ENCODE results near the gene ICAM4.

- no peak for TF ChIP-seq POLR2AphosphoS5 (IDR thresholded peaks at IDR 0.05; ENCODE audit: insufficient read depth, low read depth, low read length)
- TF ChIP-seq POLR2A (IDR thresholded peaks at IDR 0.05; ENCODE audit: low read depth, low read length): no peak
- TF ChIP-seq EZH2 (IDR thresholded peaks at IDR 0.05; ENCODE audit: borderline replicate concordance, low read depth, low read length, severe bottlenecking): no peak
- no peak for TF ChIP-seq CTCF (IDR thresholded peaks at IDR 0.05; ENCODE audit: extremely low read depth in 1 of 2, insufficient read depth in 1 of 2, low read depth in 1 of 2, low read length in 2 of 2)
- no peak for TF ChIP-seq JUN (IDR thresholded peaks at IDR 0.05; ENCODE audit: borderline replicate concordance, insufficient read depth, insufficient read length, low read depth)
Observed at GRCh38 chr19:10266706-10267105, 20.0 kb upstream of the ICAM4 start.
